HUES48 (cell line): ENCODE data around the gene GOLGA8H.
"Not testable (repeated sequence)": the region's sequence is repeated elsewhere in the genome, so short reads cannot be mapped to it uniquely, and the experiment has no call there.

ENCODE experiments used
- H3K27ac ChIP-seq: one replicate; pipeline ENCODE4 v1.7.0; 2013; ENCODE audit warnings: low read depth, low read length, inconsistent platforms
- H3K27me3 ChIP-seq: 2 replicates; pipeline ENCODE4 v1.6.1; 2013; ENCODE audit warnings: mild to moderate bottlenecking, low read length; ENCODE audit not compliant: control insufficient read depth, insufficient read depth
- H3K36me3 ChIP-seq: 2 replicates; pipeline ENCODE4 v1.6.1; 2013; ENCODE audit warnings: low read length; ENCODE audit not compliant: control insufficient read depth, insufficient read depth
- H3K4me1 ChIP-seq: 2 replicates; pipeline ENCODE4 v1.6.1; 2013; ENCODE audit warnings: mild to moderate bottlenecking, low read length; ENCODE audit not compliant: control insufficient read depth, insufficient read depth
- H3K4me3 ChIP-seq: 2 replicates; pipeline ENCODE4 v1.5.1; 2013; ENCODE audit warnings: mild to moderate bottlenecking, low read depth, low read length
- H3K9ac ChIP-seq: 2 replicates; pipeline ENCODE4 v1.6.1; 2013; ENCODE audit warnings: mild to moderate bottlenecking, low read depth, low read length, moderate library complexity
- H3K9me3 ChIP-seq: 2 replicates; pipeline ENCODE4 v1.6.1; 2013; ENCODE audit warnings: low read length; ENCODE audit not compliant: control insufficient read depth, insufficient read depth

GOLGA8H gene

GRCh38 chr15:30650012-30650929 lies 46.4 kb downstream of the GOLGA8H start:
- Histone ChIP-seq H3K27ac (no peak overlapping the region), H3K36me3 (peaks cover 23% of the 10 kb centered on the region), H3K4me3 (no peak overlapping the region)

GRCh38 chr15:30661154-30661553 lies 57.3 kb downstream of the GOLGA8H start:
- H3K27ac ChIP-seq, H3K27me3 ChIP-seq, H3K9me3 ChIP-seq, H3K4me3 ChIP-seq, H3K9ac ChIP-seq, H3K4me1 ChIP-seq, H3K36me3 ChIP-seq: not testable (repeated sequence)

More at GRCh38 chr15:30650012-30650929, 46.4 kb downstream of the GOLGA8H start:
- H3K9ac ChIP-seq, result no peak overlapping the region
- H3K4me1 ChIP-seq, result no peaks in the 10 kb centered on the region
- H3K27me3 ChIP-seq, result no peaks in the 10 kb centered on the region
- no peaks in the 10 kb centered on the region for H3K9me3 ChIP-seq
